ENCODE data around the gene DPY19L1. TPM values are rescaled to one million over a fixed set of nuclear protein-coding genes. Genes with fewer than 3 reads are reported as not detected.
"Not testable (repeated sequence)": the region's sequence is repeated elsewhere in the genome, so short reads cannot be mapped to it uniquely, and the experiment has no call there.

Gene DPY19L1
- total RNA-seq, 1 experiment from 2014 or later, result 90.4 TPM

DNA sequence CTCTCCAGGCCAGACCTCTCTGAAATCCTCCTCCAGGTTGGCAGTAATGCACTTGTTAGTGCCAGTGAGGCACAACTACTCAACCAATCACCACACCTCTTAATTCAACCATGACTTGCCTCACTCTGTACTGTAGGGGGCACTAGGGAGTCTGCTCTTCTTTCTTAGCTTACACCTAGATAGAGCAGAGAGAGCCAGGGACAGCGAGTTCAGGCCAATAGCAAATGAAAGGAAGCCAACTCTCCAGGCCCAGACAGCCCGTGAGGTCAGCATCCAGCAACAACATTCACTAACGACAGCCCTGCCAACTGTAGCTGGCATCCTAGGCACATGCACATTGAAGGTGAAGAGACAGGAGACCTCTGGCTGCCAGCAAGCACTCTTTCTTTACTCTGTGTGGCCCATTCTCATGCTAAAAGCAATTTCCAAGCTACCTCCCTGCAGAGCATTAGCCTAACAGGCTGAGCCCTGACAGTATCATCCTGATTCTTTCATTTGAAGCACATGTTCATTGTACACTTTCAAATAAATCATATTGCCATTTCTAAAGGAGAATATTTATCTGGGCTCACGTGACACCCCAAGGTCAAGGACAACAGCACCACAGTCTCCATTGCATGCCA, 136.3 kb downstream of the DPY19L1 start:
- H3K4me1 Mint-ChIP-seq (ENCODE audit: low read depth, unreplicated experiment), result no peaks in the 10 kb centered on the region
- H3K27ac Mint-ChIP-seq (ENCODE audit: unreplicated experiment), result no peak overlapping the region
- no peaks in the 10 kb centered on the region for H3K27me3 Mint-ChIP-seq (ENCODE audit: unreplicated experiment)
- CTCF ChIA-PET, result no interaction called here
- H3K9me3 Mint-ChIP-seq (ENCODE audit: low read depth, unreplicated experiment), result peaks cover 10% of the 10 kb centered on the region
- no TSS peak for BruUV-seq (replicated peaks)
- no peaks in the 10 kb centered on the region for H3K36me3 Mint-ChIP-seq (ENCODE audit: insufficient read depth, unreplicated experiment)
- peak; percentile 47 for TF ChIP-seq CTCF (IDR thresholded peaks at IDR 0.05; ENCODE audit: unreplicated experiment)
- H3K4me3 Mint-ChIP-seq (ENCODE audit: low read depth, unreplicated experiment), result no peak overlapping the region
- no peak for DNase-seq
- intact Hi-C loops (cut with micrococcal nuclease; ENCODE audit: unreplicated experiment), result loop anchor here (1.0 kb wide), 1 partner anchor 148 kb away; no protein-coding TSS in a partner anchor

- no peak overlapping the region for H3K4me3 Mint-ChIP-seq (ENCODE audit: low read depth, unreplicated experiment)
- intact Hi-C loops (cut with micrococcal nuclease; ENCODE audit: unreplicated experiment), result no loop called here
- no TSS peak for BruUV-seq (replicated peaks)
- peaks cover 19% of the 10 kb centered on the region for H3K9me3 Mint-ChIP-seq (ENCODE audit: low read depth, unreplicated experiment)
- no peaks in the 10 kb centered on the region for H3K36me3 Mint-ChIP-seq (ENCODE audit: insufficient read depth, unreplicated experiment)
- H3K27me3 Mint-ChIP-seq (ENCODE audit: unreplicated experiment), result no peaks in the 10 kb centered on the region
- DNase-seq, result no peak
- H3K27ac Mint-ChIP-seq (ENCODE audit: unreplicated experiment), result no peak overlapping the region
- CTCF ChIA-PET, result no interaction called here
- no peak for TF ChIP-seq CTCF (IDR thresholded peaks at IDR 0.05; ENCODE audit: unreplicated experiment)
- peaks cover 15% of the 10 kb centered on the region for H3K4me1 Mint-ChIP-seq (ENCODE audit: low read depth, unreplicated experiment)
These were observed 142.1 kb downstream of the DPY19L1 start for GRCh38 chr7:34895202-34895601.

DNA sequence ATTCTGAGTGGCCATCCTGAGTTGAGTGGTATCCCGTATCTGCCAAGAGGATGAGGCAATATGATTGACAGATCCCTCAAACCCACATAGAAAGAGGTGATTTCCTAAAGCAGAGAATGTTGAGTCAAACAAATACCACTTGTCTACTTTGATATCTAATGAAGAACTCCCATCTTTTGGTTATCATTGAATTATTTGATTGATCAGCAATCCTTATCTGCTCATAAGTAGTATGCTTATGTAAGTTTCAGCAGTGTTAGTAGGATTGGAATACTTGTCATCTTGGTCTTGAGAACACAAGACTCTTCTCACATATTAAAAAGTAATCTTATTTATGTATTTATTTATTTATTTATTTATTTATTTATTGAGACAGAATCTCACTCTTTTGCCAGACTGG, 147.3 kb downstream of the DPY19L1 start:
- no peak overlapping the region for H3K4me3 Mint-ChIP-seq (ENCODE audit: low read depth, unreplicated experiment)
- BruUV-seq (replicated peaks), result no TSS peak
- TF ChIP-seq CTCF (IDR thresholded peaks at IDR 0.05; ENCODE audit: unreplicated experiment), result no peak
- intact Hi-C loops (cut with micrococcal nuclease; ENCODE audit: unreplicated experiment), result no loop called here
- no peaks in the 10 kb centered on the region for H3K27me3 Mint-ChIP-seq (ENCODE audit: unreplicated experiment)
- peaks cover 9% of the 10 kb centered on the region for H3K9me3 Mint-ChIP-seq (ENCODE audit: low read depth, unreplicated experiment)
- CTCF ChIA-PET, result no interaction called here
- H3K27ac Mint-ChIP-seq (ENCODE audit: unreplicated experiment), result no peak overlapping the region
- no peak for DNase-seq
- H3K4me1 Mint-ChIP-seq (ENCODE audit: low read depth, unreplicated experiment), result peaks cover 15% of the 10 kb centered on the region
- no peaks in the 10 kb centered on the region for H3K36me3 Mint-ChIP-seq (ENCODE audit: insufficient read depth, unreplicated experiment)

GRCh38 chr7:34886856-34887255, 150.4 kb downstream of the DPY19L1 start:
- H3K36me3 Mint-ChIP-seq (ENCODE audit: insufficient read depth, unreplicated experiment), result no peaks in the 10 kb centered on the region
- BruUV-seq (replicated peaks), result no TSS peak
- no peak for TF ChIP-seq CTCF (IDR thresholded peaks at IDR 0.05; ENCODE audit: unreplicated experiment)
- intact Hi-C loops (cut with micrococcal nuclease; ENCODE audit: unreplicated experiment), result no loop called here
- no peak for DNase-seq
- peaks cover 3% of the 10 kb centered on the region for H3K9me3 Mint-ChIP-seq (ENCODE audit: low read depth, unreplicated experiment)
- no peaks in the 10 kb centered on the region for H3K27me3 Mint-ChIP-seq (ENCODE audit: unreplicated experiment)
- no peak overlapping the region for H3K4me3 Mint-ChIP-seq (ENCODE audit: low read depth, unreplicated experiment)
- peaks cover 10% of the 10 kb centered on the region for H3K4me1 Mint-ChIP-seq (ENCODE audit: low read depth, unreplicated experiment)
- no peak overlapping the region for H3K27ac Mint-ChIP-seq (ENCODE audit: unreplicated experiment)
- CTCF ChIA-PET, result no interaction called here

- intact Hi-C loops (cut with micrococcal nuclease; ENCODE audit: unreplicated experiment); H3K27me3 Mint-ChIP-seq (ENCODE audit: unreplicated experiment); H3K9me3 Mint-ChIP-seq (ENCODE audit: low read depth, unreplicated experiment); H3K27ac Mint-ChIP-seq (ENCODE audit: unreplicated experiment); DNase-seq; CTCF ChIA-PET; BruUV-seq (replicated peaks); H3K36me3 Mint-ChIP-seq (ENCODE audit: insufficient read depth, unreplicated experiment); H3K4me1 Mint-ChIP-seq (ENCODE audit: low read depth, unreplicated experiment); H3K4me3 Mint-ChIP-seq (ENCODE audit: low read depth, unreplicated experiment): not testable (repeated sequence)
These were observed 153.4 kb downstream of the DPY19L1 start for GRCh38 chr7:34883855-34884254.

Data from Calu3 (cell line).